HG03064 (cell line): ENCODE results near the gene MAPK8IP3.

Source experiments
- ATAC-seq: cut with Tn5 transposase; IDR thresholded peaks from one replicate; pipeline ENCODE4 v1.9.1; 2021; ENCODE audit warnings: low read depth; ENCODE audit not compliant: unreplicated experiment

Gene MAPK8IP3

GRCh38 chr16:1760911-1761310, 54.9 kb downstream of the MAPK8IP3 start:
- no peak for ATAC-seq

GRCh38 chr16:1761751-1762150, 55.8 kb downstream of the MAPK8IP3 start:
- no peak for ATAC-seq

GRCh38 chr16:1762196-1762878, 56.3 kb downstream of the MAPK8IP3 start:
- ATAC-seq = no peak

- no peak for ATAC-seq
Measured at GRCh38 chr16:1762879-1763520, 57.0 kb downstream of the MAPK8IP3 start.

- ATAC-seq = no peak
Measured at GRCh38 chr16:1763521-1764511, 57.8 kb downstream of the MAPK8IP3 start.

GRCh38 chr16:1764971-1765370, 59.0 kb downstream of the MAPK8IP3 start:
- ATAC-seq = no peak

- ATAC-seq = no peak
Measured at GRCh38 chr16:1765826-1766225, 59.8 kb downstream of the MAPK8IP3 start.

GRCh38 chr16:1766231-1766630, 60.2 kb downstream of the MAPK8IP3 start:
- ATAC-seq = no peak

GRCh38 chr16:1766701-1767100, 60.7 kb downstream of the MAPK8IP3 start:
- no peak for ATAC-seq

- ATAC-seq = no peak
Measured at GRCh38 chr16:1767116-1767994, 61.4 kb downstream of the MAPK8IP3 start.

GRCh38 chr16:1768061-1768766, 62.2 kb downstream of the MAPK8IP3 start:
- no peak for ATAC-seq

GRCh38 chr16:1768767-1769401, 62.9 kb downstream of the MAPK8IP3 start:
- no peak for ATAC-seq

- ATAC-seq = no peak
Measured at GRCh38 chr16:1769402-1770300, 63.7 kb downstream of the MAPK8IP3 start.

- ATAC-seq = no peak
Measured at GRCh38 chr16:1770328-1771187, 64.6 kb downstream of the MAPK8IP3 start.

GRCh38 chr16:1771188-1771863, 65.3 kb downstream of the MAPK8IP3 start, which contains the start of gene NME3:
NME3 (minus strand) TSS chr16:1771543; CDS start chr16:1771534, 9 bp downstream.
- no peak for ATAC-seq

- no peak for ATAC-seq
Measured at GRCh38 chr16:1771864-1772361, 65.9 kb downstream of the MAPK8IP3 start.
